ENCODE results near the gene NUP133.
"Not testable (repeated sequence)": the region's sequence is repeated elsewhere in the genome, so short reads cannot be mapped to it uniquely, and the experiment has no call there.

The NUP133 gene

DNA sequence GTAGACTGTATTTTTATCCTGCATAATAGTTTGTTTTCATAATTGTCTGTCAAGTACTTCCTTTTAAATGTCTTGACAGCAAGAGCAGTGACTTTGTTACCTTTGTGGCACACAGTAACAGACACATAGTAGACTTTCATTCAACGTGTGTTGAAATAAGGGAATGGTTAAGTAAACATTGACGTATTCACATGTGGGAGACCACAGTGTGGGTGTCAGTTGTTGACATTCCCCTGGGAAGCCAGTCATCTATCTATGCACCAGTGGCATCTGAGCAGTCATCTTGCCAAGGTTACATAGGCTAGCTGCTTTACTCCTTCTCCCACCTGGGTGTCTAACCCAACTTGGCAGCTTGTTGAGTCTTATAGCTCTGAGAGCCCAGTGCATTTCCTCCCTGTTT is 1.4 kb upstream of the NUP133 start:
- DNase-seq (ENCODE audit: low read depth in 2 of 2) = no peak

DNA sequence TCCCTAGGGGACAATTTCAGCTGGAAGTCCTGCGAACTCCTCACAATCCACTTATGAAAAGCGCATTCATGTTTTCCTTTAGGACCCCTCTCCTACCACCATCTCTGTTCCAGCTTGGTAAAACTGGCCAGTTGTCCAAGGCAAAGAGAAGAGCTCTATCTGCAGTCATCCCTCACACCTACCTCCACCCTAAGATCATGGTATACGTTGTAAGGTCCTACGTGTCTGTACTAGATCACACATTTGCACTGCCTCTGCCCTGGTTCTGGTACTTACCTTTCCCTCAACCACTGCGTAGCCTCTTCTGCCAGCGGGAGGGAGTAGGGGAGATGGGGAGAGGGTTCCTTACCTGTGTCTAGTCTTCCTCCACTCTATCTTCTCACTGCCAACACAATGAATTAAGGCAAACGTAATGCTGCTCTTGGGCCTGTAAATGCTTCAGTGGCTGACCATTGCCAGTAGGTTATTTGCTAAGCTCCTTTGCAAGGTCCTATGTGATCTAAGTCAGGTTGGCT is 739 bp upstream of the NUP133 start:
- DNase-seq (ENCODE audit: low read depth in 2 of 2) = no peak

DNA sequence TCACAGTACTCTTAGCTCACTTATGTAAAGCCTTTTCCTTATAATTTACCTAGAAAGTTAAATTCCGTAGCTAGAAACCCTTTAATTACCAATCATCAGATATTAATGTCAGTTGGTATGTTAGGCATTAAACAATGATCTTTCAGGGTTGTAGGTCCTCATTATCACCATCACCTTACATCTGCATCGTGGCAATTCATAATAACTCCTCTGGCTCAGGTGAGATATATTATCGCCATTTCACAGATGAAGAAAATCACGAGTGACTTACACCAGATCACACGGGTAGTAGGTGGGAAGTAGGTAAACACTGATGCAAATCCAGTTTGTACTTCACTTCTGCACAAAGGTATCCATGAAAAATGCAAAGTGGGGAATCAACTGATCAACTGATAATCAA is 639 bp downstream of the NUP133 start:
- DNase-seq (ENCODE audit: low read depth in 2 of 2) = no peak

DNA sequence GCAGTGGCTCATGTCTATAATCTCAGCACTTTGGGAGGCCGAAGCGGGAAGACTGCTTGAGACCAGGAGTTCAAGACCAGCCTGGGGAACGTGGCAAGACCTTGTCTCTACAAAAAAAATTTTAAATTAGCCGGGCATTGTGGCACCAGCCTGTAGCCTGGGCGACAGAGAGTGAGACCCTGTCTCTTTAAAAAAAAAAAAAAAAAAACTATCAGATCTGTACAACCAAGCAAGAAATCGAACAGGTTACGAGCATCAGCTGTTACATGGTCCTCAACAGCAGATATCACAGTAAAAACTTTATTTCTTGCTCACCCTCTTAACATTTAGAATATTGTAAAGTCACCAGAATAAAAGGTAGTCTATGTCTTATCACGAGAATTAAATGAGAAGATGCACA is 1.5 kb downstream of the NUP133 start:
- DNase-seq (ENCODE audit: low read depth in 2 of 2) = no peak

DNA sequence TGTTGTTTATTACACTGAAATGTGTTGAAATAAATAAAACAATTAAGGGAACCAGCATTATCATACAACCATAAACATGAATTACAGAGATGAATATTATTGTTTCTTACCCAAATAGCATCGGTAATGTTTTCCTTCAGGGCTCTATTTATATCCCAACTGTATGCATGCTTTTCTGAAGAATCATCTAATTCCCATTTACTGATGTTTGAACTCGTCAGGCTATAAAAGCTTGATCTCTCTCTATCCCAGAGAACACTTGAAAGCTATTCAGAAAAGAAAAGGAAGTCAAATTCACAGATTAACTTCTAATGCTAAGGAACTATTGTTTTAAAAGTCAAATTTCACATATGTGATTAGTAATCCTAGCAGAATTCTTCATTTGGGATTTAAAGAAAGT is 12.4 kb downstream of the NUP133 start:
- DNase-seq (ENCODE audit: low read depth in 2 of 2) = no peak

DNA sequence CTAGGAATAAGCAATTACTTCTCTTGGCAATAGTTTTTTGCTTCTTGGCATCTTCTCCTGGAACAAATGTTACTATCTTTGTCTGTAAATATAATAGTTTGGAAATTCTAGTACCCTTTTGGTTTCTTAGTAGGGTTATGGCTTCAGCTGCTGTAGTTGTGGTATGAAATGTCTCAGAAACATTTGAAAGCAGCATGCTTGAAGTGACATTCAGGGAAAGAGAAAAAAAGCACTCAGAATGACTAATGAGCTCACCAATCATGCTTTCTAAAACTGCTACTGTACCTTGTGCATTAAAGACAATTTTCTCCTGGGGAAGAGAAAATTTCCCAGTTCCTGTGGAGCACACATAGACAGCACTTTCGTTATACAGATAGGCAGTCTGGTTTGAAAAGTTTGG is 21.0 kb downstream of the NUP133 start:
- DNase-seq (ENCODE audit: low read depth in 2 of 2) = no peak

DNA sequence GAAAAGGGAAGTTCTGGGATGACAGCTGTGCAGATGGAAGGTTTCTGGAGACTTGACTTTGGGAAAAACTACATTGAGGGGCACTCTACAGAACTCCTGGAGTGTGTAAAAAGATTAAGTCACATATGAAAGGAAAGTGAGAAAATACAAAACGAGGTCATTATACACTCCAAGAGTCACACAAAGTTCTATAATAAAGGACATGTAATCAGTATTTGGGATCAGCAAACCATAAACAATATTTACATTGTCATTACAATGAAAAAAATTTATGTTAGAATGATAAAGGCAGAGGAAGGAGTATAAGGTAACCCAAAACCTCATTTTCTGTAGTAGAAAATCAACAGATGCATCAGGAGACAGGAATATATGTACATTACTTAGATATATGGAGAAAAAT is 22.8 kb downstream of the NUP133 start:
- no peak for DNase-seq (ENCODE audit: low read depth in 2 of 2)

DNA sequence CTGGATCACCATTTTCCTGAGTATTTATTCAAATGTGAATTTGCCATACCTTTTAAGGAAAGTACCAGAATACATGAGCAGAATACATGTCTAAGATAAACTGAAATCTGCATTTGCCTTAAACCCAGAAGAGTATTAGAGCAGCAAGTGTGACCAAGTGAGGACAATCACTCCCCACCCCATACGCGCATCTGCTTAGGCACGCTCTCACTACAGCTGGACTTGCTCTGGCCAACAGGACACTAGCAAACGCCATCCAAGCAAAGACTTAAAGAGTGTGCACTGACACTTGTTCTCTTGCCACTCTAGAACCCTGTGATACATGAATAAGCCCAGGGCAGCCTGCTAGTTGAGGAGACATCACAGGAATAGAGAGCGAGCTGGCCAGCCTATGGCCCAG is 25.6 kb downstream of the NUP133 start:
- no peak for DNase-seq (ENCODE audit: low read depth in 2 of 2)

DNA sequence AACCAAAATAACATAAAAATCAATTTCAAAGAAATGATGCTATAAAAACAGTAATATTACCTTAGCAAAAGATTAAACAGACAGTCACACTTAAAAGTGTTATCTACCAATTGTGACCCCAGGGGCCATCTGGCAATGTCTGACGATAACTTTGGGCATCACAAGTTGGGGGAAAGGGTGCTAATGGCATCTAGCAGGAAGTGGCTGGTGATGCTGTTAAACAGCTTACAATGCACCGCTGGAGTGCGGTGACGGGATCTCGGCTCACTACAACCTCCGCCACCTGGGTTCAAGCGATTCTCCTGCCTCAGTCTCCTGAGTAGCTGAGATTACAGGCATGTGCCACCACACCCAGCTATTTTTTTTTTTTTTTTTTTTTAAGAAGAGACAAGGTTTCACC is 27.6 kb downstream of the NUP133 start:
- DNase-seq (ENCODE audit: low read depth in 2 of 2) = no peak

DNA sequence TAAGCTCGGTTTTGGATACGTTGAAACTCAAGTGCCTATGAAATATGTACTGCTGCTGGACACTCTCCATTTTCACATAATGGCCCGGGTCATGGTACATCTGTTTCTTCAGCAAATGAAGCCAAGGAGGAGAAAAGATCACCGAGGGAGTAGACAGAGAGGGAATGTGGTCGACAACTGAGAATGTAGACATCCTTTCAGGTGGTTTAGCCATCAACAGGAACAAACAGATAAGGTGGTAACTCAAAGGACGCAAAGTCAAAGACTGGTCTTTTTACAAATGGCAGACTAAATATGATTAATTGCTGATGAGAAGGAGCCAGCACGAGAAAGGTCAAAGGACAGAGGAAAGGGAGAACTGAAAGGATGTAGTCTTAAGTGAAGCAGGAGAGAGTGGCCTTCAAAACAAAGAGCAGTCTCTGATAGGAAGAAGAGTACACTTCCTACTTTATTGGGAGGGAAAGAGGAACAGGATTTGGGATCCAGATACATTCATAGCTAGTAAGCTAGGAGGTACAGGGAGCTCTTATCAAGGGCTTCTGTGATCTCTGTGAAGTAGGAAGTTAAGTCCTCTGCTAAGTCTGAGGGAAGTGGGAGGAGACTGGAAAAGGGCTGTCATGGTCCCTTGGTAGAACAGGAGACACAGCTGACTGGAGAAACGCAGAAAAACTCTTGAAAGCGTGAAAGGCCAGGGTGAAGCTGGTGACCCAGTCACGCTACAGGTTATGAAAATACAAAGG is 28.3 kb downstream of the NUP133 start:
- no peak for DNase-seq (ENCODE audit: low read depth in 2 of 2)

DNA sequence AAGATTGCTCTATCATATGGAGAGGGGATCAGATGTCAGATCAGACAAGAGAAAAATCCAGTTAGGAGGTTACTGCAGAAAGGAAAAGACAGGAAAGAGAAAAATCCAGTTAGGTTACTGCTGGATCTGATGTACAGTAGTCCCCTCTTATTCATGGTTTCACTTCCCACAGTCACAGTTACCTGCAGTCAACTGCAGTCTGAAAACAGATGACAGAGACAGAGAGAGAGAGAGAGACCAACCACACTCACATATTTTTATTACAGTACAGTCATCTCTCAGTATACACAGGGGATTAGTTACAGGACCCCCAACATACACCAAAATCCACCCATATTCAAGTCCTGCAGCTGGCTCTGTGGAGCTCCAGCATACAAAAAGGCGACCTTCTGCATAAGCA is 29.3 kb downstream of the NUP133 start:
- no peak for DNase-seq (ENCODE audit: low read depth in 2 of 2)

DNA sequence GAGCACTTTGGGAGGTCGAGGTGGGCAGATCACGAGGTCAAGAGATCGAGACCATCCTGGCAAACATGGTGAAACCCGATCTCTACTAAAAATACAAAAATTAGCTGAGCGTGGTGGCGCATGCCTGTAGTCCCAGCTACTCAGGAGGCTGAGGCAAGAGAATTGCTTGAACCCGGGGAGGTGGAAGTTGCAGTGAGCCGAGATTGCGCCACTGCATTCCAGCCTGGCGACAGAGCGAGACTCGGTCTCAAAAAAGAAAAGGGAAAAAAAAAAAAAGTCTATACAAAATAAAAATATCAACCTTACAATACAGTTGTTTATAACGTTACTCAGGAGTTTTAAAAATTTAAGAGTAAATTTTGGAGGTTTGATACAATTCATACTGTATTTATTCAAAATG is 32.3 kb downstream of the NUP133 start:
- not testable (repeated sequence) for DNase-seq (ENCODE audit: low read depth in 2 of 2)

DNA sequence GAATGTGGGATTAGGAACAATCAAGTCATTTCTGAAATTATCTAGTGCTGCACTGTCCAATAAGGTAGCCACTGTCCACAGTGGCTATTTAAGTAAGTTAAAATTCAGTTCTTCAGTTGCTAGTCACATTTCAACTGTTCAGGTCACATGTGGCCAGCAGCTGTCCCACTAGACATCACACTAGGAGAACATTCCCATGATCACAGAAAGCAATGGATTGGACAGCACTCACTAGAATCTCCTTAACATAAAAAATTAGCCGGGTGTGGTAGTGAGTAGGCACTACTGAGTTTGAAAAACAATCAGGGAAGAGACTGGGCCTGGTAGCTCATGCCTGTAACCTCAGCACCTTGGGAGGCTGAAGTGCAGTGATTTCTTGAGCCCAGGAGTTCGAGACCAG is 33.6 kb downstream of the NUP133 start:
- no peak for DNase-seq (ENCODE audit: low read depth in 2 of 2)

DNA sequence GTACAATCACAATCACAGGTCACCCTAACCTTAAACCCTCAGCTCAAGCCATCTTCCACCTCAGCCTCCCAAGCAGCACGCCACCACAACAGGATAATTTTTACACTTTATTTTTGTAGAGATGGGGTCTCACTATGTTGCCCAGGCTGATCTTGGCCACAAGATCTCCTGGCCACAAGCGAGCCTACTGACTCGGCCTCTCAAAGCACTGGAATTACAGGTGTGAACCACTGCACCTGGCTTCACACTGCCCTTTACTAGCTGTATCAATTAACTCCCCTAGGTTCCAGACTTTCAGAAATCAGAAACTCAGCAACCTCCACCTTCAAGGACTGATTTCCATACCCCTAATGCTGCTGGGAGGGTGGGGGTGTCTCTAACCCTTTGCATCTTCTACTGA is 37.0 kb downstream of the NUP133 start:
- no peak for DNase-seq (ENCODE audit: low read depth in 2 of 2)

DNA sequence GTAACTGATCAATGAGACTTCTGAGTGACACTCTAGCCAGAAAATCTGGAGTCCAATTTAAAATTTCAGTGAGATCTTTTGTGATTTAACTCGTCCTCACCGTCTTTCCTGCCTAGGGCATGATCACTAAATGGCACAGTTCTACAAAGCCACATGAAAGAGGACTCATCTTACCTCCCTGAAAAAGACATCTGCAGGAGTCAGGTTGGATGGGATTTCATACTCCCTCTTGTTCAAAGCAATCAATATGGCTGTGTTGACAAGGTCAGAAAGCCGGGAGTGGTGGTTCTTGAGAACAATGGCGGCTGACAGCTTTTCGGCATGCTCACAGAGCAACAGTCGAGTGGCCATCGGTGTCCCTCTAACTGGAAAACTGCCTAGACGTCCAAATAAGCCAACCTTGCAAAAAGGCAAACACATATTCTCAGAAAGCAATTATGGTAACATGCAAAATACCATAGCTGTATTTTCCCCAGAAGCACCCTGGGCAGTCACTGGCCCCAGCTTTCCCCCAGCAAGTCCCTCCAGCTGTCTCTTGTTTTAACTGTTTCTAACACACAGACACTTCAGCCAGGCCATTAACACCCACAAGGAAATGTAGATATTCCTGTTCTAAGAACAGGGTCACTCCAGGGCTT is 37.6 kb downstream of the NUP133 start:
- no peak for DNase-seq (ENCODE audit: low read depth in 2 of 2)

DNA sequence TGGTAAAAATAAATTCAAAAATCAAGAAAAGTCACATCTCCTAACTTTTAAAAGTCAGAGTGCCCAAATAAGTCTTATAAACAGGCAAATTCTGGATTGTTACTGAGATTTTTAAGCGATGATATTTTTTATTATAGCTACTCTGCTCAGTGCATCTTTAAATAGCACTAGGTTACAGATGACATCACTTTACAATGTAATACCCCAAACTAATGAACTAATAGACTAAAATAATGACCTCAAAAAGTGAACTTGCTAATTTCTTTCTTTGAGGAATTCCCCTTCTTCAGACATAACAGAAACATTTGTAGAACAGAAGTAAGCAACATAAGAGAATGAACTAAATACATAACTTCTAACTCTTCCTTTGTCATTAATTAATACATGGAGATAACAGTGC is 41.3 kb downstream of the NUP133 start:
- DNase-seq (ENCODE audit: low read depth in 2 of 2) = no peak

DNA sequence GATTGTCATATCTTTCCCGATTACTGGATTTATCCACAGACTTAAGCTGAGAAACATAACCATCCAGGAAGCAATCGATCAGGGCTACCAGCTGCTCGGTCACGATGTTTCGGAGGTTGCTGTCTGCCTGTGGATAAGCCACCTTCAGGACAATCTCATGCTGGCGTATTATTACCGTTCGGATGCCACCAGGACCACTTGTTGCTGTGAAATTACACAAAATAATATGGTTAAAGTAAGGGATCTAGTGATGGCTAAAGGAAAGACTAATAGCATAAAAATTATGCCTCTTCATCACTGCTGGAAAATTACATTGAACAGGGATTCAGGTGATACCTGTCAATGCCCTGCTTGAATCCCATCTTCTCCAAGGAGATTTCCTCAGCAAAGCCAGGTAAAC is 43.5 kb downstream of the NUP133 start:
- DNase-seq (ENCODE audit: low read depth in 2 of 2) = no peak

DNA sequence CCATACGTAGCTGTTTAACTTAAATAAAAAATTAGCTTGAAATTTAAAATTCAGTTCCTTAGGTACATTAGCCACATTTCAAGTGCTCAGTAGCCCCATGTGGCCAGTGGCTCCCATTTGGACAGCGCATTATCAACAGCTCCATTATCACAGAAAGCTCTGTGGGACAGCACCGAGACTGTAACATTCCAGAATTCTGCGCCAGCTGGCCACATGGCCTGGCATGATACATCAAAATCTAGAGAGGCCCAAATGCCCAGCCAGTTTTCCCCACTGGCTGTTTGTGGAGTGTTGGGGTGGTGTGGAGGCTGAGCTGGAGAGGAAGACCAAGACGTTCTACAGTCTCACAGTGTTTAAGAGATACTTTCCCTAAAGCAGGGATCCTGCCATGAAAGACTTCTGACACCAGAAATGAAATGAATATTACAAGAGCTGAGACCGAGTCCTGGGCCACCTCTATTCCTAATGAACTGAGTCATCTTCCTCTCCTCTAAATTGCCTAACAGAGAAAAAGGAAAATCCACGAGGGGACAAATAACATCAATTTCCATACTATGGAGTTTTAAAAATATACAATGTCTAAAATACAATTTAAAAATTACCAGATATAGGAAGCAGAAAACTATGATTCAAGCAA is 47.0 kb downstream of the NUP133 start:
- no peak for DNase-seq (ENCODE audit: low read depth in 2 of 2)

DNA sequence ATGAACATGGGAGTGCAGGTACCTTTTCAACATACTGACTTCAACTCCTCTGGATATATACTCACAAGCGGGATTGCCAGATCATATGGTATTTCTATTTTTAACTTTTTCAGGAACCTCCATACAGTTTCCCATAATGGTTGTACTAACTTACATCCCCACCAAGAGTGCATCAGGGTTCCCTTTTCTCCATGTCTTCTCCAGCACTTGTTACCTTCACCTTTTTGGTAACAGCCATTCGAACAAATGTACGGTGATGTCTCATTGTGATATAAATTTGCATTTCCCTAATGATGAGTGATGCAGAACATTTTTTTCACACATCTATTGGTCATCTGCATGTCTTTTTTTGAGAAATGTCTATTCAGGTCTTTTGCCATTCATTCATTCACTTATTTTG is 48.3 kb downstream of the NUP133 start:
- no peak for DNase-seq (ENCODE audit: low read depth in 2 of 2)

DNA sequence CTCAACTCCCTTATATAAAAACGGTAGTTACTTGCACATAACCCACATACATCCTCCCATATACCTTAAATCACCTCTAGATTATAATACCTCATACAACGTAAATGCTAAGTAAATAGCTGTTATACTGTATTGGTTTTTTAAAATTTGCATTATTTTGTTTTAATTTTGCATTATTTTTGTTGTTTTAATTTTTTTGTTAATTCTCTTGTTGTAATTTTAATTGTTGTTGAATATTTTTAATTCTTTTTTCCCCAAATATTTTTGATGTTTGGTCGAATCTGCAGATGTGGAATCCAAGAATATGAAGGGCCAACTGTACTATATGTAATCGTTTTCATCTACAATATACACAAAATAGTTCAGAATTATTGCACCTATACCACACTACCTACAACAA is 50.7 kb downstream of the NUP133 start:
- DNase-seq (ENCODE audit: low read depth in 2 of 2) = no peak

DNA sequence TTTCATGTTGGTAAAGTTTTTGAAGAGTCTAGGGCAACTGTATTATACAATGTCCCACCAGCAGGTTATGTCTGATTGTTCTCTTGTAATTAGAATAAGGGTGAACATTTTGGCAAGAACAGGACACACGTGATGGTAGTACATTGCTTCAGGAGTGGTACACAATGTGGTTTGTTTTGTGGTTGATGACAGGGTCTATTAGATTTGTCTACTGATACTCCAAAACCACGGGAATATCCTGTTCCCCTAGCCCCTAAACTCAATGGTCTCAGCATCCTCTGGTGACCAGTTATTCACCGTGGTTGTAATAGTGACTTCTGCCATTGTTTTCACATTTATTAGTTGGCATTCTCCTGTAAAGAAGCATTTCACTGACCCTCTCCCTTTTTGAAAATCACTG is 52.1 kb downstream of the NUP133 start:
- DNase-seq (ENCODE audit: low read depth in 2 of 2) = no peak

DNA sequence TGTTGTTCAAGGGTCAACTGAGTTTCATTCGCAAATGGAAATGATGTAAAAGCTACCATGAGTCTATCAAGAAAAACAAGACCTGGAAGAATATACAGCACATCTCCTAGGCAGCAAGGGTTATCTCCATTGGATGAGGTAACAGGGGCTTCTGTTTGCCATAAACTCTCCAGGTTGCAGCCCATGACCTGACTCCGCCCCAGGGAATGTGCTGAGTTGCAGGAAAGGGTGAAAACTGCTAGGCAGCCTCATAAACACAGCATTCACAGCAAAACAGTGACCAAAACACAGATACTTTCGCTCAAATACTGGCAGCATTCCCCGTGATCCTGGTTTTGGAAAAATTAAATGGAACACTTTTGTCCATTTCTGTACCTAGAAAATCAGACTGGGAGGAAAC is 54.1 kb downstream of the NUP133 start:
- DNase-seq (ENCODE audit: low read depth in 2 of 2) = no peak

Data from stimulated activated CD8-positive, alpha-beta memory T cell treated with anti-CD3 and anti-CD28 coated beads, Interleukin-15, amount 100 ng/mL, for 4 hours (primary cell).